Transverse colon (tissue), 4 donors: ENCODE data around the gene ARHGEF37. TPM values are rescaled to one million over a fixed set of nuclear protein-coding genes. Genes with fewer than 3 reads are reported as not detected.
A peak's percentile ranks its signal among the peaks of the same experiment; 100 is the strongest.

Experiments
- DNase-seq: peaks from one replicate; pipeline ENCODE4 v3.0.0-alpha.2; 2019
- H3K27ac ChIP-seq, 4 donors: fragments of 200-600 bp; sonication (generic); 2 replicates each; pipeline ENCODE4 v1.5.1; 2016 to 2018; ENCODE audit warnings: inconsistent platforms in 4 of 4
- H3K27me3 ChIP-seq: fragments of 200-600 bp; sonication (generic); 2 replicates; pipeline ENCODE4 v1.5.1; 2017; ENCODE audit warnings: inconsistent platforms
- H3K36me3 ChIP-seq, 4 donors: fragments of 200-600 bp; sonication (generic); 2 replicates each; pipeline ENCODE4 v1.5.1; 2017 to 2019; ENCODE audit warnings: inconsistent platforms in 4 of 4
- H3K4me1 ChIP-seq, 4 donors: fragments of 200-600 bp; sonication (generic); 2 replicates each; pipeline ENCODE4 v1.5.1; 2017 to 2020; ENCODE audit warnings: inconsistent platforms in 4 of 4
- H3K4me3 ChIP-seq, 4 donors: fragments of 200-600 bp; sonication (generic); 1 replicate in 1 of 4; 2 replicates in 3 of 4; pipeline versions ENCODE4 v1.5.1 to v1.6.1; 2017 to 2019; ENCODE audit warnings: inconsistent platforms in 4 of 4
- H3K9me3 ChIP-seq, 2 donors: fragments of 200-600 bp; sonication (generic); 2 replicates each; pipeline ENCODE4 v1.5.1; 2017 to 2019; ENCODE audit warnings: inconsistent platforms in 2 of 2
- EP300 ChIP-seq: sonication (generic); formaldehyde crosslinking; IDR thresholded peaks from one replicate; pipeline ENCODE4 v1.6.1; 2017; ENCODE audit warnings: antibody characterized with exemption, low read depth
- POLR2A ChIP-seq: fragments of 450-650 bp; IDR thresholded peaks from one replicate; pipeline ENCODE4 v1.6.1; 2016; ENCODE audit warnings: antibody characterized with exemption, mild to moderate bottlenecking, moderate library complexity
- POLR2AphosphoS5 ChIP-seq, 3 donors: sonication (generic); formaldehyde crosslinking; IDR thresholded peaks; one replicate each; pipeline ENCODE4 v1.6.1; 2016; ENCODE audit warnings: antibody characterized with exemption in 3 of 3
- WGBS, 2 donors: methylation state at CpG; one replicate each; pipeline ENCODE4 v1.1.5; 2018; ENCODE audit warnings: low coverage in 1 of 2; 5-methylcytosine and 5-hydroxymethylcytosine counted together
- in situ Hi-C, 4 donors: fragments of 200-750 bp; cut with MboI; loops; one replicate each; pipeline versions ENCODE4 v1.15.0 to v1.15.1; 2017; ENCODE audit warnings: low sequenced_read_pairs in 3 of 4, low pct_ligation_motif_present in 1 of 4, low pct_unique_long_range_greater_than_20kb in 1 of 4
- intact Hi-C: fragments of 100-400 bp; cut with DNase I; formaldehyde crosslinking; loops from one replicate; pipeline ENCODE4 v1.15.1; 2023; ENCODE audit warnings: low total_unique reads
- total RNA-seq, 4 donors: library from RNA; depleted of rRNA; stranded (reverse); fragments of >200 nt; gene quantifications; one replicate each; pipeline ENCODE4 v1.1.0, GENCODE V29; 2016
- TF ChIP-seq, protein P1 (sequence below), 5 experiments: fragments of 200-600 bp in 3 of 5; fragments of 450-650 bp in 2 of 5; sonication (generic) in 3 of 5; IDR thresholded peaks; 1 replicate in 2 of 5; 2 replicates in 3 of 5; pipeline ENCODE4 v1.5.1; 2016 to 2017; ENCODE audit warnings: antibody characterized with exemption in 5 of 5, inconsistent platforms in 3 of 5, mild to moderate bottlenecking in 2 of 5, moderate library complexity in 1 of 5

ARHGEF37 gene
- total RNA-seq, 4 donors from 2014 or later: 14.2 to 27.5 (median 21.7) TPM

- intact Hi-C loops: no loop called here
- Histone ChIP-seq H3K4me3 (no peak overlapping the region), H3K27me3 (no peaks in the 10 kb centered on the region), H3K27ac (no peak overlapping the region), H3K36me3 (peaks cover 0 to 13% (median under 1%) of the 10 kb centered on the region in 4 donors), H3K9me3 (no peaks in the 10 kb centered on the region), H3K4me1 (peaks cover 14 to 83% (median 45%) of the 10 kb centered on the region in 4 donors)
- DNase-seq: no peak
- TF ChIP-seq EP300 (no peak), POLR2AphosphoS5 (IDR thresholded peaks at IDR 0.05) (no peak)
- WGBS, 2 donors: 58 to 59% methylated on average over 3 of the region's 3 CpGs
- in situ Hi-C loops: no loop called here
Measured at GRCh38 chr5:149540089-149540488, 41.2 kb upstream of the ARHGEF37 start.

DNA sequence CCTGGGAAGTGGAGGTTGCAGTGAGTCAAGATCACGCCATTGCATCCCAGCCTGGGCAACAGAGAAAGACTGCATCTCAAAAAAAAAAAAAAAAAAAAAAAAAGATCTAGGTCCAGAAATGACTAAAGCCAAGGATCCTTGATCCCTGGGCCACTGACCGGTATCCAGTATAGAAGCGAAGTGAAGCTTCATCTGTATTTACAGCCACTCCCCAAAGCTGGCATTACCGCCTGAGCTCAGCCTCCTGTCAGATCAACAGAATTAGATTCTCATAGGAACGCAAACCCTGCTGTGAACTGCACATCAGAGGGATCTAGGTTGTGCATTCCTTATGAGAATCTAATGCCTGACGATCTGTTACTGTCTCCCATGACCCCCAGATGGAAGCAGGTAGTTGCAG is 39.4 kb upstream of the ARHGEF37 start:
- H3K4me1 ChIP-seq: peaks cover 28 to 83% (median 50%) of the 10 kb centered on the region in 4 donors
- no peak overlapping the region for H3K27ac ChIP-seq
- in situ Hi-C loops (no loop called here), intact Hi-C loops (no loop called here)
- peaks cover 0 to 21% (median 6%) of the 10 kb centered on the region in 4 donors for H3K36me3 ChIP-seq
- WGBS, 2 donors: 80 to 95% methylated on average over 3 to 6 of the region's 6 CpGs
- H3K9me3 ChIP-seq: no peaks in the 10 kb centered on the region
- no peak overlapping the region for H3K4me3 ChIP-seq
- DNase-seq: no peak
- TF ChIP-seq POLR2A (no peak), POLR2AphosphoS5 (IDR thresholded peaks at IDR 0.05) (no peak), EP300 (no peak)
- TF ChIP-seq, protein P1, sequence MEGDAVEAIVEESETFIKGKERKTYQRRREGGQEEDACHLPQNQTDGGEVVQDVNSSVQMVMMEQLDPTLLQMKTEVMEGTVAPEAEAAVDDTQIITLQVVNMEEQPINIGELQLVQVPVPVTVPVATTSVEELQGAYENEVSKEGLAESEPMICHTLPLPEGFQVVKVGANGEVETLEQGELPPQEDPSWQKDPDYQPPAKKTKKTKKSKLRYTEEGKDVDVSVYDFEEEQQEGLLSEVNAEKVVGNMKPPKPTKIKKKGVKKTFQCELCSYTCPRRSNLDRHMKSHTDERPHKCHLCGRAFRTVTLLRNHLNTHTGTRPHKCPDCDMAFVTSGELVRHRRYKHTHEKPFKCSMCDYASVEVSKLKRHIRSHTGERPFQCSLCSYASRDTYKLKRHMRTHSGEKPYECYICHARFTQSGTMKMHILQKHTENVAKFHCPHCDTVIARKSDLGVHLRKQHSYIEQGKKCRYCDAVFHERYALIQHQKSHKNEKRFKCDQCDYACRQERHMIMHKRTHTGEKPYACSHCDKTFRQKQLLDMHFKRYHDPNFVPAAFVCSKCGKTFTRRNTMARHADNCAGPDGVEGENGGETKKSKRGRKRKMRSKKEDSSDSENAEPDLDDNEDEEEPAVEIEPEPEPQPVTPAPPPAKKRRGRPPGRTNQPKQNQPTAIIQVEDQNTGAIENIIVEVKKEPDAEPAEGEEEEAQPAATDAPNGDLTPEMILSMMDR (IDR thresholded peaks at IDR 0.05): no peak
- no peaks in the 10 kb centered on the region for H3K27me3 ChIP-seq

DNA sequence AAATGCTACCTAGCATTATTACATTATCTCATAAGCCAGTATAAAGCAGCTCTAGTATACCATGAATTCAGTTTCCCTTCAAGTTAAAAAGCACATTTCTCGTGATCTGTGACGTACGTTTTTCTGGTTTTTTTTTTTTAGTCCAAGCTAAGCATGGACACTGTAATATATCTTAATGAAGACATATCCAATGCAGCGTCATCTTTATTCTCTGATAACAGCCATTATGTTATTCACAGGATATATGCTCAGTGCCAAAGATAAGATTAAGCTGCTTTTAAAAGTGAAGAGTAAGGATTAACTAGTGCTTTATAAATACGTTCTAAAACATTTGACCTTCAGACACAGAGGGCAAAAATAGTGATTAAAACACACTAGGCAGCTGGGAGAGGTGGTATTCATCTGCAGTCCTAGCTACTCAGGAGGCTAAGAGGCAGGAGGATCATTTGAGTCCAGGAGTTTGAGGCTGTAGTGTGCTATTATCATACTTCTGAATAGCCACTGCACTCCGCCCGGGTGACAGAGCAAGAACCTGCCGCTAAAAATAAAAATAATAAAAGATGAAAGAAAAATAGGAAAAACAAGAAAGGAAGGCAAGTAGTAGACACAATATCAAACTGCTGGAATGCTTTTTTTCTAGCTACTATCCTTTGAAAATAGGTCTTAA is 37.8 kb upstream of the ARHGEF37 start:
- peaks cover 0 to 21% (median 8%) of the 10 kb centered on the region in 4 donors for H3K36me3 ChIP-seq

DNA sequence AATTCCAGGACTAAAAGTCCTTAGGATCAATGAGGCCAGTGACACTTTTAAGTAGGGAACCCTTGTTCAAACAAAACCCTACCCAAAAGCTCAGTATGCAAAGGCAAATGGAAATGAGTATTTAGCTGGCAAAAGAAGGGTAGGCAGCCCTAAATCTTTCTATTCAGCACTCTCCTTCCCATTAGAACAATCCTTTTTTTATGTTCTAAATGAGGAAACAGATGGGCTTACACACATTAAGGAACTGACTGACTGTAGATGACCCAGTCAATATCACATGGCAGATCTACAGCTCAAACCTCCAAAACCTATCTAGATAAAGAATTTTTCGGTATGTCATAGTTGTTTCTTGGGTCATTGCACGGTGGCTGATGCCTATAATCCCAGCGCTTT is 37.3 kb upstream of the ARHGEF37 start:
- no peaks in the 10 kb centered on the region for H3K9me3 ChIP-seq
- H3K4me1 ChIP-seq: peaks cover 44 to 87% (median 67%) of the 10 kb centered on the region in 4 donors
- WGBS, 2 donors: 51 to 72% methylated on average over 3 of the region's 3 CpGs
- TF ChIP-seq POLR2AphosphoS5 (IDR thresholded peaks at IDR 0.05): no peak
- no peak for TF ChIP-seq POLR2A
- no peak for TF ChIP-seq EP300
- TF ChIP-seq, protein P1 (IDR thresholded peaks at IDR 0.05): no peak
- H3K27me3 ChIP-seq: no peaks in the 10 kb centered on the region
- H3K27ac ChIP-seq: peak overlapping the region; percentile 35 to 99 (median 46)
- intact Hi-C loops: no loop called here
- H3K4me3 ChIP-seq: no peak overlapping the region
- in situ Hi-C loops: no loop called here
- peaks cover 0 to 20% (median 9%) of the 10 kb centered on the region in 4 donors for H3K36me3 ChIP-seq
- DNase-seq: no peak

More for the DNA sequence above, 37.8 kb upstream of the ARHGEF37 start:
- H3K9me3 ChIP-seq: no peaks in the 10 kb centered on the region
- WGBS, 2 donors: 44 to 50% methylated on average over 2 to 8 of the region's 8 CpGs
- TF ChIP-seq POLR2AphosphoS5 (IDR thresholded peaks at IDR 0.05) (no peak), POLR2A (no peak), EP300 (no peak)
- TF ChIP-seq, protein P1 (IDR thresholded peaks at IDR 0.05): no peak
- H3K27ac ChIP-seq: peak overlapping the region; percentile 35 to 99 (median 46)
- intact Hi-C loops: no loop called here
- no peaks in the 10 kb centered on the region for H3K27me3 ChIP-seq
- no peak for DNase-seq
- in situ Hi-C loops: no loop called here
- H3K4me1 ChIP-seq: peaks cover 39 to 87% (median 63%) of the 10 kb centered on the region in 4 donors
- no peak overlapping the region for H3K4me3 ChIP-seq
